NCI-H1105 treated with DMSO at 0.1 percent for 48 hours (cell line): ENCODE measurements around the gene COBL.

Experiments
- DNase-seq: peaks from one replicate; lab custom pipeline; 2025; lab: John Stamatoyannopoulos, UW

Gene COBL

GRCh38 chr7:51275532-51275931, 41.1 kb downstream of the COBL start:
- no peak for DNase-seq

- no peak for DNase-seq
Measured at GRCh38 chr7:51274955-51275354, 41.7 kb downstream of the COBL start.

DNA sequence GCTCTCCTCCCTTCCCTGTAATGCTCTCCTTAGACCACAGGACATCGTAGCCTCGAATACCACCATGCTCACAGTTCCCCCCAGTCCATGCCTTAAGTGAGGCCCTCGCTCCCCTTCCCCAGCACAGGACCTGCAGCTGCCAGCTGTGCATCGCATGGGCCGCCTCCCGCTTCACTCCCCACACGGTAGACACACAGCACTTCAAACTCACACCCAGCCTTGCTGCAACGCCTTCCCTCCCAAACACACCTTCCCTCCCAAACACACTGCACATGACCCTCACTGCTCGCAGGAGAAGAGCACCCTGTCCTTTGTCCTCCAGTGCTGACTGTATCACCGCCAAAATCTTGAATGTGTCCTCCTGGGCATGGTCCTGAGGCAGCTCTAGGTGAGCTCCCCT, 42.6 kb downstream of the COBL start:
- DNase-seq, result no peak

GRCh38 chr7:51273360-51273759, 43.2 kb downstream of the COBL start:
- no peak for DNase-seq

DNA sequence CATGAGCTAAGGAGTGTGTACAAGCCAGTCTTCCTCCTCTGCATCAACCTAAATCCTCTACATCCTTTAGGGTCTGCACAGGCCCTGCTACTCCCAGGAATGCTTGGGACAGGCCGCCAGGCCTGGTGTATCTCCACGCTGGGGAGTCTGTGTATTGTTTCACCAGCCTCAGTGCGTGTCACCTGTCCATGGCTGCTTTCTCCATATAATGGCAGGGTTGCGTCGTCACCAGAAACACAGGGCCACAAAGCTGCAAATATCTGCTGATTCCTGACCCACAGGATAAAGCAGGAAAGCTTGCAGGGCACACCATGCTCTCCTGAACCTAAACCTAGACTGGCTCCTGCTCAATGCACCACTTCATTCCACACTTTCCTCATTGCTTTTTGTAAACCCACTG, 45.6 kb downstream of the COBL start:
- DNase-seq, result no peak

DNA sequence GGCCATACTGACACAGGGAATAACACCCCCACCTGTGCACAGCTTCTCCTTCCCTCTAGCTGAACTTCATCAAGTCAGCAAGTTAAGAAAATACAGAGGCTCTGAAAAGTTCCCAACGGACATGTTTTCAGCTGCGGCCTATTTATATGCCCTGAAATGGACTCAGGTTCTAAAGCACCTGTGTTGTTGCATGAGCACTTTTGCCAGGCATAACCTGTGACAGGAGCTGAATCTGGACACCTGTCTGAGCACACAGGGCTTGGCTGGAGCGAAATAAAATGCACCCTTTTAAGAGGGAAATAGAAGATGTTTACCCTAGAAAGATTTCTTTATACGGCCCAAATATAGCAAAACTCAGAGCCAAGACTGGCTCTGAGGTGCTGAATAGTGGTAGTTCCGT, 46.7 kb downstream of the COBL start:
- no peak for DNase-seq

DNA sequence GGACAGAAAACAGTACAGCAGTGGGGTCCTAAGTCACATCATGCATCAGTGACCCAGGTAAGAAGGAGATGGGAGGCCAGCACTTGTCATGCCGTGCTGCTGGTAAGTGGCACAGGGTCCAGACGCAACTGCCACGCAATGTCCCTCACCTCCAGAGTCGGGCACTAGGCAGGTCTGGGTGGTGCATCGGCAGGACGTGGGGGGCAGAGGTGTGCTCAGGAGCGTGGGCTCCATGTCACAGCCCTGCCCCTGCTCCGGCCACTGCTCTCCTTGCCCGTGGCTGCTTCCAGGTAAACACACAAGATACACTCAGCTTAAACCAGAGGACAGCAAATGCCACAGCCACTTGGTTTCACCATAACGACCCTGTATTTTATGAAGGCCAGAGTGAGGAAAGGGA, 47.3 kb downstream of the COBL start:
- DNase-seq, result no peak

GRCh38 chr7:51268859-51269258, 47.8 kb downstream of the COBL start:
- DNase-seq, result no peak

DNA sequence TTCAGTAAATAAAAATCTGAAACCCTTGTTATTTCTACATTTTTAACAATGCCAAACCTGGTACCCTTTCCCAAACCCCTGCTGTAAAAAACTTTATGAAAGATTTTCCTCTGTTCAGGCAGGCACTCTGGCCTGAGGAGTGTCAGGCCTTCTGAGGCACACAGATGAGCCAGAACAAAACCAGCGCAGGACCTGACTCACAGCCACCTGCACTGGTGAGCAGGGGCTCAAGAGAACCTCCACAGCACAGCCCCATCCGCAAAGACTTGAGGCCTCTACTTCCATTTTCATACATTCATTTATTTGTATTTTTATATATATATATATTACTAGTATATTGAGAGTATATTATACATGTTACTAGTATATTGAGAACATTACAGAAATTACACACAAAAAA, 49.4 kb downstream of the COBL start:
- no peak for DNase-seq

DNA sequence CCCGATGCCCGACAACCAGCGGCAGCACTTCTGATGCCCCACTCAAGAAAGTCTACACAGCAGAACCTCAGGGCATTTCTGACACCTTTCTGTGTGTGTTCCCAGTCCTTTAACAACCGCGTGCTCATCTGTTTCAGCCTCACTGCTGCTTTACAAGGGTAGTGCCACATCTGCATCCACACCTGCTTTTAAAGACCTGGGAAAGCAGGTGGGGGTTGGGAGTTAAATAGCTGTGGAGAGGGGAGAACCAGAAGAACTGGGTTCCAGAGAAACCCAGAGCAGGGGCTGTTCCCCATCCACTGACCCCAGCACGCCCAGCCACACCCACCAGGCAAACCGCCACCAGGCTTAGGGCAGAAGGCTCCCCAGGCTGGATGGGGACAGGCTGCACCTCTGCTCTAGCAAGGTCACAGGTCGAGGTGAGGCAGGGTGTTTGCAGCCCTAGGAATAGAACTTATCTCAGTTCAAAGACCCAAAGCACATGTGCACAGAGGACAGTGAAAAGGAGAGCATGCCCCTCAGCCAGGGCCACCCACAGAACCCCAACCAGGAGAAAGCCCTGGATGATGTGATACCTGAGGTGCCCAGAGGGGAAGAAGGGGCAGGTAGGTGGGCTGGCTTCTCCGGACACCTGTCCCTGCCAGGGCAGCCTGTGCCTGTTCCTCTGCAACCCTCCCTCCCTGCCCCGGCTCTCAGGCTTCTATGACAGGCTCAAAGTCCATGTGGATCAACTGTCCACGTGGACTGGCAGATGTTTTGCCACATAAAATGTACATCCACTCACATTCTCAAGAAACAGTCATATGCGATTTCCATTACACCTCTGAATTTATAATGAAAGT, 51.3 kb downstream of the COBL start:
- no peak for DNase-seq

GRCh38 chr7:51263631-51264484, 52.8 kb downstream of the COBL start:
- no peak for DNase-seq

DNA sequence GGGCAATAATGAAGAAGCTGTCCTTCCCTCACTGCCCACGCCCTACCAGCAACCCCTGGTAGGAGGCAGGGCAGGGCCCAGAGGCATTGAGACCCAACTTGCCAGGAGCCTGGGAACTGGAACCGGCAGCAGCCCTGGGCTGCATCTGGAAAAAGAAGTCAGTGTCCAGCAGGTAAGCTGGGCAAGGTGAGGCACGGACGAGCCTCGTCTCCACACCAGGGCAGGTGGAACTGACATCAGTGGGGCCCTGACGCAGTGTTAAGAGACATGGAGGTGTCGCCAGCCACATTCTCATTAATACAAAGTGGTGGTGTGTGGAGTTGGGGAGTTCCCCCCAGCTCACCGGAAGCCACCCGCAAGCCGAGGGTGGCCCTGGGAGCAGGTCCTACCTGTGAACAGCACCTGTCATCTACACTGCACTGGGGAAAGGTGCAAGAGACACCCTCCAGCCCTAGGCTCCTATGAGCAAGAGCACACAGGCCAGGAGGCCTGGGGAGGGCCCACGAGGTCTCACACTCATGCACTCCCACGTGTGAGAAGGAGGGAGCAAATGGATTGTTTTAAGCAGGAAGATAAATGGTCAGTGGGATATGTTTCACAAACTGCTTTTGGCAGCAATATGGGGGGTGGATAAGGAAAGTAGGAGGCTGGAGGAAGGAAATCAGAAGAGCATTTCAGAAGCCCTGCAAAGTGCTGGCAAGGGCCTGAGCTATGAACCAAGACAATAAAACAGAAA, 53.6 kb downstream of the COBL start:
- DNase-seq, result no peak

DNA sequence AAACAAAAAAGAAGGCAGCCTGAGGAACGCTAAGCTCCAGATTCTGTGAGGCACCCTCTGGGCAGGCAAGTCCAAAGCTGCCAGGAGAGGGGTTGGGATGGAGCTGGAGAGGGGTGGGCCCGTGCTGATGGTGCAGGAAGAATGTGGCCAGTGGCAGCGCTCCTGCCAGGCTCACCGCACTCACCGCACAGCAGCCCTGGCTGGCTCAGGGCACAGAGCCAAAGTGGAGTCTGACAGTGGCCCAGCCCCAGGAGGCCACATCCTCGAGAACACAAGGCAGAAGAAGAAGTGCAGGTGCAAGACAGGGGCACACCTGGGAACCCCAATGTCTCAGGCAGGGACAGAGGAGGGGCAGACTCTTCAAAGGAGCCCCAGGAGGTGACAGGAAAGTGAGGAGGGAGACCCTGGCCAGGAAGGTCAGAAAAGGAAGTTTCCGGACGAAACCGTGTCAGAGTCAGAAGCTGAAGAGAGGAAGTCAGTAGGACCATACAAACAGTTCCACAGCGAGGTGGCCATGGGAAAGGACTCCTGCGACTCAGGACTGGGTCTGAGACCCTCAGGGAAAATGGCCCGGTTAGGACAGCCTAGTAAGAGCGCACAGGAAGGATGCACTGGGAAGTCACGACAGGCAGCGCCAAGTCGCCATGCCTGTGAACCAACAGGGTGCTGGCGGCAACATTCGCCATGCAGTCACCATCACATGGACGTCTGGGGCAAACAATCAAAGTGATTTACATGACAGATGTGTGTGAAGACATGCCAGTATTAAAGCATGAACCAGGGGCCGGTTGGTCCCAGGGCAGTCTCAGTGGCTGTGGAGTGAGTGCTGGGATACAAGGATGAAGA, 54.4 kb downstream of the COBL start:
- no peak for DNase-seq

DNA sequence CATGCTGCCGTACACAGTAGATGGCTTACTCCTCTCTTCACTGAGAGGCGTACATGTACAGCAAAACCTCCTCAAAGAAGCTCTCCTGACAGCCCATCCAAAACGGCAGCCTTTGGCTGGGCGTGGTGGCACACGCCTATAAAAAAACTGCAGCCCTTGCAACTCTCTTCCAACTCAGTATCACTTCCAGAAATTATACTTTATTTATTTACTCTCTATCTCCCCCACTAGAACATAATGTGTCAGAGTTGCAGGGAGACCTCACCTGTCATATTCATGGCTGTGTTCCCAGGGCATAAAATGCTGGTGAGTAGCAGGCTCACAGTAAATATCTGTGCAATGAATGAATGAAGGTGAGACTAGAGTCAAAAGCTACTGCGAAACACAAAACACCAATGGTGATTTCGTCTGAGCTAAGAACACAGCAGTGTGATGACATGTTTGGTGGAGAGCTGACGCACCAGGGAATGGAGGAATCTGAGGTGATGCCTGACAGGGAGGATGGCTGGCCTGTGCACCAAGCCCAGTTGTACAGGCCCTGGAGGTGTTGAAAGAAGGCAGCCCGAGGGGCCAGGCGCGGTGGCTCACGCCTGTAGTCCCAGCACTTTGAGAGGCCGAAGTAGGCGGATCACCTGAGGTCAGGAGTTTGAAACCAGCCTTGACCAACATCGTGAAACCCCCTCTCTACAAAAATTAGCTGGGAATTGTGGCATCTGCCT, 55.3 kb downstream of the COBL start:
- no peak for DNase-seq

GRCh38 chr7:51260516-51260915, 56.1 kb downstream of the COBL start:
- DNase-seq, result no peak

DNA sequence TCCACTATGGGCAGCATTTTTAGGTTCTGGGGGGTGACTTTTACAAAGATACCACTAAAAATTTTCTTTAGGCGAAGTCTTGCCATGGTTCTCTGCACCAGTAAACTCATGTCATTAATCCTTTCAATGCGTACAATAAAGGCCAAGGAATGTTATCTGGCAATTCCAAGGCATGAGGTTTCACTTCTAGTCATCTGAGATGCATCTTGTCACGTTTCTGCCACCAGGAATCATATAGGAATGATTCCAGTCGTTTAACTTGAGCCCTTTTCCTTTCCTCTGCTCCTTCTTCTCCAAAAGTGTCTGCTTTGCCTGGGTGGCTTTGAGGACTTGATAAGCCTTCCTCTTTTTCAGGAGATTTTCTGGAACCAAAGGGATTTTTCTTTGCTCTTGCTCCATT, 56.8 kb downstream of the COBL start:
- DNase-seq, result no peak

DNA sequence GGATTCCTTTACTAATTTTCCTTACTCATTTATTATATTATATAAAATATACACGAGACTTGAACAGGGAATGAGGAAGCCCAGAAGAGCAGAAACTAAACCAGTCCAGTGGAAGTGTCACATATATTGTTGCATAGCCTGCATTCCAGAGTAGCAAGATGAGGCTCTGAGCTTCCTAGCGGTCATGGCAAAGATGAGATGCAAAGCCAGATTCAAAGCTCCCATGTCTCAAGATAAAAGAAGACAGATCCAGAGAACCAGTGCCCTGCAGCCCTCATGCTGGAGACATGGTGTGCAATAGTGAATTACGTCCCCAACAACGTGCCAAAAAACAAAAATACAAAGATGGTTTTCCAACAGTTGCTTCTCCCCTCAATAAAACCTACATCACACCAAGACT, 59.7 kb downstream of the COBL start:
- DNase-seq, result no peak

DNA sequence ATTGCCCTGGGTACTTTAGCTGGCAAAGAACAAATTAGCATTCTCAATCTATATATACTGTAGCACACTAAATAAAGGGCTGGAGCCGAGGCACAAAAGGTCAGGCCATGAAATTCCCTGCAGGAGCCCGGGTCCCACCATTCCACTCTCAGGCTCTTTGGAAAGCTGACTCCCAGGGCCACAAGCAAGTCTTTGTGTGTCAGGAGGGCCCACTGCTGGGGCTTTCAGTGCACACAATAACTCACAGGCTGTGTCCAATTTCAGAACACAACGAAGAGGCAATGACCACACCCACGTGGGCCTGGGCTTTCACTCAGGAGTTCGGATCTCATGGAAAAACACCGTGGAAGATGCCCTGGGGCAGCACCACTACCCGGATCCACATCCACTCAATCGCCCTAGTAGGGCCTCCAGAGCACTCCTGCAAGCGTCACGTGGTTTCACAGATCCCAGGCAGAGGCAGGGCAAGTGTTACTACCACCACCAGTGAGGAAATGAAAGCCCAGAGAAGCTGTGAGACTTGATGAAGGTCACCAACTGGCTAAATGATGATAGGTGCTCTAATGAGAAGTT, 60.3 kb downstream of the COBL start:
- no peak for DNase-seq

GRCh38 chr7:51255536-51256208, 60.9 kb downstream of the COBL start:
- DNase-seq, result no peak

GRCh38 chr7:51255036-51255435, 61.6 kb downstream of the COBL start:
- no peak for DNase-seq
